HEK293 (cell line): ENCODE measurements around the gene EMD.

Experiments
- CTCF ChIA-PET: fragments of 350-600 bp; formaldehyde crosslinking; extraction: SDS; loops from one replicate; lab custom pipeline; 2021; ENCODE audit warnings: antibody characterized with exemption; lab: Yijun Ruan, JAX
- POLR2A ChIA-PET: fragments of 300-600 bp; formaldehyde crosslinking; extraction: SDS; loops from one replicate; lab custom pipeline; 2020; ENCODE audit warnings: antibody characterized with exemption, inconsistent platforms; lab: Yijun Ruan, JAX
- H3K27ac ChIP-seq: fragments of 200-500 bp; sonication (Bioruptor generic); 2 replicates; pipeline ENCODE4 v1.5.1; 2014; ENCODE audit warnings: low read depth, low read length, control low read depth, inconsistent platforms; ENCODE audit errors: extremely low read depth
- H3K36me3 ChIP-seq, 2 experiments: fragments of 200-500 bp in 1 of 2; sonication (Bioruptor generic) in 1 of 2; 1 replicate in 1 of 2; 2 replicates in 1 of 2; pipeline ENCODE4 v1.5.1; 2014 to 2017; ENCODE audit warnings: inconsistent platforms in 2 of 2, low read length in 2 of 2; ENCODE audit not compliant: control insufficient read depth in 2 of 2, insufficient read depth in 1 of 2
- H3K4me1 ChIP-seq: fragments of 200-500 bp; sonication (Bioruptor generic); 2 replicates; pipeline ENCODE4 v1.5.1; 2014; ENCODE audit warnings: mild to moderate bottlenecking, low read length, inconsistent platforms; ENCODE audit not compliant: control insufficient read depth, insufficient read depth
- H3K4me3 ChIP-seq: 2 replicates; pipeline ENCODE4 v1.5.1; 2011; ENCODE audit warnings: low read depth, mild to moderate bottlenecking, control low read depth, low read length, moderate library complexity
- H3K9me3 ChIP-seq: fragments of 200-500 bp; sonication (Bioruptor generic); 2 replicates; pipeline ENCODE4 v1.5.1; 2014; ENCODE audit warnings: low read depth, low read length, inconsistent platforms; ENCODE audit not compliant: control insufficient read depth, insufficient read depth
- BCL11A ChIP-seq: fragments of 450-650 bp; formaldehyde crosslinking; IDR thresholded peaks from 2 replicates; pipeline ENCODE4 v1.5.1; 2016; ENCODE audit warnings: low read depth, missing biosample characterization, missing genetic modification characterization
- KLF8 ChIP-seq: fragments of 450-650 bp; formaldehyde crosslinking; IDR thresholded peaks from 2 replicates; pipeline ENCODE4 v1.5.1; 2016; ENCODE audit warnings: missing biosample characterization, missing genetic modification characterization
- RBAK ChIP-seq: fragments of 450-650 bp; formaldehyde crosslinking; IDR thresholded peaks from 2 replicates; pipeline ENCODE4 v1.5.1; 2016; ENCODE audit warnings: missing biosample characterization, missing genetic modification characterization
- ZBTB7A ChIP-seq: fragments of 450-650 bp; formaldehyde crosslinking; IDR thresholded peaks from 2 replicates; pipeline ENCODE4 v1.5.1; 2016; ENCODE audit warnings: low read depth, missing biosample characterization, missing genetic modification characterization
- ZFP3 ChIP-seq: fragments of 450-650 bp; formaldehyde crosslinking; IDR thresholded peaks from 2 replicates; pipeline ENCODE4 v1.5.1; 2016; ENCODE audit warnings: low read depth, missing biosample characterization, missing genetic modification characterization
- ZNF114 ChIP-seq: fragments of 450-650 bp; formaldehyde crosslinking; IDR thresholded peaks from 2 replicates; pipeline ENCODE4 v1.5.0; 2017; ENCODE audit warnings: missing biosample characterization, missing genetic modification characterization
- ZNF16 ChIP-seq: fragments of 450-650 bp; formaldehyde crosslinking; IDR thresholded peaks from 2 replicates; pipeline ENCODE4 v1.5.1; 2016; ENCODE audit warnings: low read depth, missing biosample characterization, missing genetic modification characterization
- ZNF248 ChIP-seq: fragments of 450-650 bp; formaldehyde crosslinking; IDR thresholded peaks from 2 replicates; pipeline ENCODE4 v1.5.1; 2017; ENCODE audit warnings: missing biosample characterization, missing genetic modification characterization
- ZNF560 ChIP-seq: fragments of 450-650 bp; formaldehyde crosslinking; IDR thresholded peaks from 2 replicates; pipeline ENCODE4 v1.5.1; 2017; ENCODE audit warnings: missing biosample characterization, missing genetic modification characterization, borderline replicate concordance
- ZNF623 ChIP-seq: fragments of 450-650 bp; formaldehyde crosslinking; IDR thresholded peaks from 2 replicates; pipeline ENCODE4 v1.5.1; 2016; ENCODE audit warnings: missing biosample characterization, missing genetic modification characterization
- ZNF785 ChIP-seq: fragments of 450-650 bp; formaldehyde crosslinking; IDR thresholded peaks from 2 replicates; pipeline ENCODE4 v1.5.1; 2016; ENCODE audit warnings: missing biosample characterization, missing genetic modification characterization
- ZNF843 ChIP-seq: fragments of 450-650 bp; formaldehyde crosslinking; IDR thresholded peaks from 2 replicates; pipeline ENCODE4 v1.5.1; 2016; ENCODE audit warnings: missing biosample characterization, missing genetic modification characterization
- TF ChIP-seq, protein P1 (sequence below): fragments of 450-650 bp; formaldehyde crosslinking; IDR thresholded peaks from 2 replicates; pipeline ENCODE4 v1.5.1; 2017; ENCODE audit warnings: missing biosample characterization, missing genetic modification characterization
- TF ChIP-seq, protein P2 (sequence below): fragments of 450-650 bp; formaldehyde crosslinking; IDR thresholded peaks from 2 replicates; pipeline ENCODE4 v1.5.1; 2016; ENCODE audit warnings: missing biosample characterization, missing genetic modification characterization
- TF ChIP-seq, protein P3 (sequence below): fragments of 450-650 bp; formaldehyde crosslinking; IDR thresholded peaks from 2 replicates; pipeline ENCODE4 v1.5.0; 2017; ENCODE audit warnings: missing biosample characterization, missing genetic modification characterization, borderline replicate concordance
- TF ChIP-seq, protein P4 (sequence below): fragments of 450-650 bp; formaldehyde crosslinking; IDR thresholded peaks from 2 replicates; pipeline ENCODE4 v1.5.1; 2016; ENCODE audit warnings: missing biosample characterization, missing genetic modification characterization
- TF ChIP-seq, protein P5 (sequence below): fragments of 450-650 bp; formaldehyde crosslinking; IDR thresholded peaks from 2 replicates; pipeline ENCODE4 v1.5.1; 2016; ENCODE audit warnings: missing biosample characterization, missing genetic modification characterization

EMD gene

DNA sequence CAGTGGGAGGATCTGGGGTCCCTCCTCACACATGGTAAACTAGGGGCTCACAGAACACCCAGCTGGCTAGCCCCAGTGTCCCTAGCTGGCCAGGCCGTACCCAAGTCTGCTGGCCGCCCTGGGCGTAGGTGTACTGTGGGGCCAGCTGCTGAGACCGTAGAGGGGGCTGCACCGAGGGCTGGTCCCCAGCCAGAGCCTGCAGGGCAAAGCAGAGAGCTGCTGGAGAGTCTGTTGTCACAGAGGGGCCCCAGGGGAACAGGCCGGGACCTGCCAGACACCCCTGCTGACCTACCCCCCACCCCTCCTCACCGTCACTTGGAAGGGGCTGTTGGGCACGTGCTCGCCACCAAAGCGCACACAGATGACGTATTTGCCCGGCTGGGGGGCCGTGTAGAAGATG, 24.6 kb upstream of the EMD start:
- CTCF ChIA-PET, result no interaction called here
- no peaks in the 10 kb centered on the region for H3K9me3 ChIP-seq
- TF ChIP-seq, protein P1, sequence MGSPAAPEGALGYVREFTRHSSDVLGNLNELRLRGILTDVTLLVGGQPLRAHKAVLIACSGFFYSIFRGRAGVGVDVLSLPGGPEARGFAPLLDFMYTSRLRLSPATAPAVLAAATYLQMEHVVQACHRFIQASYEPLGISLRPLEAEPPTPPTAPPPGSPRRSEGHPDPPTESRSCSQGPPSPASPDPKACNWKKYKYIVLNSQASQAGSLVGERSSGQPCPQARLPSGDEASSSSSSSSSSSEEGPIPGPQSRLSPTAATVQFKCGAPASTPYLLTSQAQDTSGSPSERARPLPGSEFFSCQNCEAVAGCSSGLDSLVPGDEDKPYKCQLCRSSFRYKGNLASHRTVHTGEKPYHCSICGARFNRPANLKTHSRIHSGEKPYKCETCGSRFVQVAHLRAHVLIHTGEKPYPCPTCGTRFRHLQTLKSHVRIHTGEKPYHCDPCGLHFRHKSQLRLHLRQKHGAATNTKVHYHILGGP (tag by site-specific recombination), result no peak
- TF ChIP-seq ZNF560 (tag by site-specific recombination) (no peak), ZFP3 (tag by site-specific recombination) (no peak), RBAK (tag by site-specific recombination) (no peak), ZNF843 (tag by site-specific recombination) (no peak), ZNF623 (tag by site-specific recombination) (no peak), KLF8 (tag by site-specific recombination) (no peak), ZNF785 (tag by site-specific recombination) (no peak), ZNF16 (tag by site-specific recombination) (no peak), BCL11A (tag by site-specific recombination) (no peak), ZNF114 (no peak), ZBTB7A (tag by site-specific recombination) (no peak), ZNF248 (tag by site-specific recombination) (no peak)
- TF ChIP-seq, protein P2, sequence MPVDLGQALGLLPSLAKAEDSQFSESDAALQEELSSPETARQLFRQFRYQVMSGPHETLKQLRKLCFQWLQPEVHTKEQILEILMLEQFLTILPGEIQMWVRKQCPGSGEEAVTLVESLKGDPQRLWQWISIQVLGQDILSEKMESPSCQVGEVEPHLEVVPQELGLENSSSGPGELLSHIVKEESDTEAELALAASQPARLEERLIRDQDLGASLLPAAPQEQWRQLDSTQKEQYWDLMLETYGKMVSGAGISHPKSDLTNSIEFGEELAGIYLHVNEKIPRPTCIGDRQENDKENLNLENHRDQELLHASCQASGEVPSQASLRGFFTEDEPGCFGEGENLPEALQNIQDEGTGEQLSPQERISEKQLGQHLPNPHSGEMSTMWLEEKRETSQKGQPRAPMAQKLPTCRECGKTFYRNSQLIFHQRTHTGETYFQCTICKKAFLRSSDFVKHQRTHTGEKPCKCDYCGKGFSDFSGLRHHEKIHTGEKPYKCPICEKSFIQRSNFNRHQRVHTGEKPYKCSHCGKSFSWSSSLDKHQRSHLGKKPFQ (tag by site-specific recombination), result no peak
- TF ChIP-seq, protein P3, sequence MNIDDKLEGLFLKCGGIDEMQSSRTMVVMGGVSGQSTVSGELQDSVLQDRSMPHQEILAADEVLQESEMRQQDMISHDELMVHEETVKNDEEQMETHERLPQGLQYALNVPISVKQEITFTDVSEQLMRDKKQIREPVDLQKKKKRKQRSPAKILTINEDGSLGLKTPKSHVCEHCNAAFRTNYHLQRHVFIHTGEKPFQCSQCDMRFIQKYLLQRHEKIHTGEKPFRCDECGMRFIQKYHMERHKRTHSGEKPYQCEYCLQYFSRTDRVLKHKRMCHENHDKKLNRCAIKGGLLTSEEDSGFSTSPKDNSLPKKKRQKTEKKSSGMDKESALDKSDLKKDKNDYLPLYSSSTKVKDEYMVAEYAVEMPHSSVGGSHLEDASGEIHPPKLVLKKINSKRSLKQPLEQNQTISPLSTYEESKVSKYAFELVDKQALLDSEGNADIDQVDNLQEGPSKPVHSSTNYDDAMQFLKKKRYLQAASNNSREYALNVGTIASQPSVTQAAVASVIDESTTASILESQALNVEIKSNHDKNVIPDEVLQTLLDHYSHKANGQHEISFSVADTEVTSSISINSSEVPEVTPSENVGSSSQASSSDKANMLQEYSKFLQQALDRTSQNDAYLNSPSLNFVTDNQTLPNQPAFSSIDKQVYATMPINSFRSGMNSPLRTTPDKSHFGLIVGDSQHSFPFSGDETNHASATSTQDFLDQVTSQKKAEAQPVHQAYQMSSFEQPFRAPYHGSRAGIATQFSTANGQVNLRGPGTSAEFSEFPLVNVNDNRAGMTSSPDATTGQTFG (tag by site-specific recombination), result no peak
- peaks cover 3 to 100% of the 10 kb centered on the region in 2 experiments; a peak in 1 of 3 replicates for H3K36me3 ChIP-seq
- H3K27ac ChIP-seq, result no peak overlapping the region
- no peak overlapping the region for H3K4me3 ChIP-seq
- POLR2A ChIA-PET, result interaction anchor here (0.9 to 1.6 kb wide), 3 partner anchors 8 to 17 kb away, joined by 4 to 6 read pairs (median 5); no protein-coding TSS in a partner anchor
- no peaks in the 10 kb centered on the region for H3K4me1 ChIP-seq

DNA sequence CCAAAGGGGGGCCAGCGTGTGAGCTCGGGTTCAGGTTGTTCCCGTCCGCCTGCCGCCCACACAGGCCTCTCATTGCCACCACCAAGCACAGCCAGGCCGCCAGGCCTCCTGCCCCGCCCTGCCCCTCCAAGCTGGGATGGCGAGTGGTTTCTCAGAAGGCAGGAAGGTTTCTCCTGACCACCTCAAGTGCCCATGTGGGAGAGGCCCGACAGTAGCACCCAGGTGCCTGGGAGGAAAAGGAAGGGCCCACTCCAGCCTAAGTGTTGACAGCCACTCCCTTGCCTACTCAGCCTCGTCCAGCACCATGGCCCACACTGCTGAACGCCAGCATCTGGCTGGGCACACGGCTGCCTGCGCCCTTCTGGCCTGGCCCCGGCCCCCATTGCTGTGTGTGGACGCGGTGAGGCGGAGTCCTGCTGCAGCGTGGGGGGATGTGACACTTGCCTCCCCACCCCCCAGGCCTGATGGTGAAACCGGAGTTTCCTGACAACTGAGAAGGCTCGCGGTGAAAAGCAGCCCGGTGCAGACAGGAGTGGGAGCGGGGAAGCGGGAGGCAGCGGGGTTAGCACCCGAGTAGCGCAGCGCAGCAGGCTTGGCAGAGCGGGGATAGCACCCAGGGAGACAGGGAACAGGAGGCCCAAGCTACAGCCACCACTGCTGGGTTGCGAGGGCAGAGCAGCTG, 23.9 kb upstream of the EMD start:
- TF ChIP-seq KLF8 (tag by site-specific recombination), result 0 out of 2 replicates have a peak, but pooled peaks have one; percentile 12
- TF ChIP-seq, protein P4, sequence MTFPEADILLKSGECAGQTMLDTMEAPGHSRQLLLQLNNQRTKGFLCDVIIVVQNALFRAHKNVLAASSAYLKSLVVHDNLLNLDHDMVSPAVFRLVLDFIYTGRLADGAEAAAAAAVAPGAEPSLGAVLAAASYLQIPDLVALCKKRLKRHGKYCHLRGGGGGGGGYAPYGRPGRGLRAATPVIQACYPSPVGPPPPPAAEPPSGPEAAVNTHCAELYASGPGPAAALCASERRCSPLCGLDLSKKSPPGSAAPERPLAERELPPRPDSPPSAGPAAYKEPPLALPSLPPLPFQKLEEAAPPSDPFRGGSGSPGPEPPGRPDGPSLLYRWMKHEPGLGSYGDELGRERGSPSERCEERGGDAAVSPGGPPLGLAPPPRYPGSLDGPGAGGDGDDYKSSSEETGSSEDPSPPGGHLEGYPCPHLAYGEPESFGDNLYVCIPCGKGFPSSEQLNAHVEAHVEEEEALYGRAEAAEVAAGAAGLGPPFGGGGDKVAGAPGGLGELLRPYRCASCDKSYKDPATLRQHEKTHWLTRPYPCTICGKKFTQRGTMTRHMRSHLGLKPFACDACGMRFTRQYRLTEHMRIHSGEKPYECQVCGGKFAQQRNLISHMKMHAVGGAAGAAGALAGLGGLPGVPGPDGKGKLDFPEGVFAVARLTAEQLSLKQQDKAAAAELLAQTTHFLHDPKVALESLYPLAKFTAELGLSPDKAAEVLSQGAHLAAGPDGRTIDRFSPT, result peak; percentile 26; the same call in 1 of the 2 replicates
- TF ChIP-seq, protein P5, sequence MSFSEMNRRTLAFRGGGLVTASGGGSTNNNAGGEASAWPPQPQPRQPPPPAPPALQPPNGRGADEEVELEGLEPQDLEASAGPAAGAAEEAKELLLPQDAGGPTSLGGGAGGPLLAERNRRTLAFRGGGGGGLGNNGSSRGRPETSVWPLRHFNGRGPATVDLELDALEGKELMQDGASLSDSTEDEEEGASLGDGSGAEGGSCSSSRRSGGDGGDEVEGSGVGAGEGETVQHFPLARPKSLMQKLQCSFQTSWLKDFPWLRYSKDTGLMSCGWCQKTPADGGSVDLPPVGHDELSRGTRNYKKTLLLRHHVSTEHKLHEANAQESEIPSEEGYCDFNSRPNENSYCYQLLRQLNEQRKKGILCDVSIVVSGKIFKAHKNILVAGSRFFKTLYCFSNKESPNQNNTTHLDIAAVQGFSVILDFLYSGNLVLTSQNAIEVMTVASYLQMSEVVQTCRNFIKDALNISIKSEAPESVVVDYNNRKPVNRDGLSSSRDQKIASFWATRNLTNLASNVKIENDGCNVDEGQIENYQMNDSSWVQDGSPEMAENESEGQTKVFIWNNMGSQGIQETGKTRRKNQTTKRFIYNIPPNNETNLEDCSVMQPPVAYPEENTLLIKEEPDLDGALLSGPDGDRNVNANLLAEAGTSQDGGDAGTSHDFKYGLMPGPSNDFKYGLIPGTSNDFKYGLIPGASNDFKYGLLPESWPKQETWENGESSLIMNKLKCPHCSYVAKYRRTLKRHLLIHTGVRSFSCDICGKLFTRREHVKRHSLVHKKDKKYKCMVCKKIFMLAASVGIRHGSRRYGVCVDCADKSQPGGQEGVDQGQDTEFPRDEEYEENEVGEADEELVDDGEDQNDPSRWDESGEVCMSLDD (tag by site-specific recombination), result no peak
- TF ChIP-seq, all 188 proteins: peak for 2
- H3K36me3 ChIP-seq, result peaks cover 3 to 100% of the 10 kb centered on the region in 2 experiments; a peak in 1 of 3 replicates
- H3K4me1 ChIP-seq, result no peaks in the 10 kb centered on the region
- no peak overlapping the region for H3K27ac ChIP-seq
- ChIA-PET CTCF (no interaction called here), POLR2A (interaction anchor here (0.7 to 1.5 kb wide), 5 partner anchors 8 to 135 kb away, joined by 3 to 7 read pairs (median 3); partner anchors contain the start of gene SLC10A3)
- no peaks in the 10 kb centered on the region for H3K9me3 ChIP-seq
- H3K4me3 ChIP-seq, result no peak overlapping the region
